ENCODE results near the gene HMGCS2.

The HMGCS2 gene

DNA sequence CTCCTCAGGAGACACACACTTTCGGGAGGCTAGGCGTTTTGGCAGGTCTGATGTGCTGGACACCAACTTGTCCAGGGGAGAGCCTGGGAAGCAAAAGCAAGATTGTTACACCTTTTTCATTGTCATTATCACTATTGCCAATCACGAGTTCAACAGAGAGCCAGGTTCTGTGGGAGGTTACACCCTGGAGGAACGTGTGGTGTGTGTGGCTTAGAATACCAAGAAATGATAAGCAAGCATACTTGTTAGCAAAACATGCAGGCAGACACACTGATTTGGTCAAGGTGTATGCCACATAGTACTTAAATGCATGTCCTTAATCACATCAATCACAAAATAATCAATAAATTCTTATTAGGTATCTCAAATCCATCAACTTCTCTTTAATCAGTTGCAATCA is 16.1 kb downstream of the HMGCS2 start:
- no peak for DNase-seq

DNA sequence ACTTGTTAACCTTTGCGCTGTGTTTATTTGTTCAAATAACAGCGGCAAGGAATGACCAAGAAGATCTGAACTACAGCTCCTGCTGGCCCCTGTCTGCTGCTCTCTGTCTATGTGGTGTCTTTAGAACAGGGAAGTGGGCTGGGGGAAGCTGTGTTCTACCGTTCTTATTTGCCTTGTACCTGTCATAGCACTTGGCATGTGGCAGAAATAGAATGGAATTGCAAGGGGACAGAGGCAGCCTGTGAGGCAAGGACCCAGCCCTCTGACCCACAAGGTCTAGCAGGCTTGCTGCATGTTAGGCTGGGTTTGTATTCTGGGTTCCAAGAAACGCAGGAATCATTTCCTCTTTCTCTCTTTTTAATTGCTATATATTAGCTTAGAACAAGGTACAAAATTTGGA is 20.7 kb downstream of the HMGCS2 start:
- no peak for DNase-seq

- no peak for DNase-seq
These were observed 21.3 kb downstream of the HMGCS2 start for GRCh38 chr1:119747451-119747850.

DNA sequence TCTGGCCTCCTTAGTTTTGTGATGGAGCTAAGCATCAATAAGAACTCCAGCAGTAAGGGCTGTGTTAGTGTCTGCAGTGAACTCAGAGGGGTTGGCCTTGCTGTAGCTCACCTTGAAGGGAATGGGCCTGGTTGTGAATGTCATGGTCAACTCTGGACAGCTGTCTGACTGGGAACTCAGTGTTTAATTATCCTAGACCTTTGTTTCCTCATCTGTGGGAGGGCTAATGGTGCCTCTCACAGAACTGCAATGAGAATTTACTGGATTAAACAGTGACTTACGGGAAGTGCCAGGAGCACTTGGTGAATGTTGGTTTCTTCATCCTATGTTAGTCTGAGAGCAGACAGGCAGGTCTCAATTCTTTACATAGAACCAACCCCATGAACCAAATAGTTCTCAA is 23.7 kb downstream of the HMGCS2 start:
- DNase-seq, result no peak

DNA sequence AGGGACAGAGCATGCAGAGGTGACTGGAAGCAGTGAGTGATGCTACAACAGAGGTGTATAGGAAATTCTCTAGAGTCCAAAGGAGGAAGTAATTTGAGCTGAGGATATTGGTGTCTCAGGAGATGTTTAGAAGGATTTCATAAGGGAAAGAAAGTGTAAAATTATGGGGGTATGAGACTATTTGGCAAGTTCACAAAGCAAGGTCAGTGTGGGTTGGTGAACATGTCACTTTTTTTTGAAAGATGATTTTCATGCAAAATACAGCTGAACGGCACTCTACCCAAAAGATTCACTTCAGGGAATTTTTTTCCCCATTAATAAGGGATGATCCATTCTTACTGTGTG is 24.1 kb downstream of the HMGCS2 start:
- no peak for DNase-seq

- peak; percentile 20 for DNase-seq
These were observed 24.7 kb downstream of the HMGCS2 start for GRCh38 chr1:119743776-119744597.

- DNase-seq, result no peak
These were observed 25.4 kb downstream of the HMGCS2 start for GRCh38 chr1:119743308-119743707.

DNA sequence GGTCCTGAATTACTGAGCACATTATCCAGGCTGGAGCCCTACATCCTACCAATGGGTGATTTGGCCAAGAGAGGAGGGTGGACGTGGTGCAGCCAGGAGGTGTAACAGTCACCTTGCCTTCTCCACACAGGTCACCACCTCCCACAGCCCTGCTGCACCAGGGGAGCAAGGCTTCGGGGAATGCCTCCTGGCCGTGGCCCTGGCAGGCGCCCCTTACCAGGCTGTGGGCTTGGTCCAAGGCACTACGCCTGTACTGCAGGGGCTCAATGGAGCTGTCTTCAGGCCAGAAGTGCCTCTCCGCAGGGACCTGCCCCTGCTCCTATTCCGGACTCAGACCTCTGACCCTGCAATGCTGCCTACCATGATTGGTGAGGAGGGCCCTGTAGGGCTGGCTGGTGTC is 26.0 kb downstream of the HMGCS2 start:
- no peak for DNase-seq

- DNase-seq, result no peak
These were observed 26.5 kb downstream of the HMGCS2 start for GRCh38 chr1:119742202-119742601.

DNA sequence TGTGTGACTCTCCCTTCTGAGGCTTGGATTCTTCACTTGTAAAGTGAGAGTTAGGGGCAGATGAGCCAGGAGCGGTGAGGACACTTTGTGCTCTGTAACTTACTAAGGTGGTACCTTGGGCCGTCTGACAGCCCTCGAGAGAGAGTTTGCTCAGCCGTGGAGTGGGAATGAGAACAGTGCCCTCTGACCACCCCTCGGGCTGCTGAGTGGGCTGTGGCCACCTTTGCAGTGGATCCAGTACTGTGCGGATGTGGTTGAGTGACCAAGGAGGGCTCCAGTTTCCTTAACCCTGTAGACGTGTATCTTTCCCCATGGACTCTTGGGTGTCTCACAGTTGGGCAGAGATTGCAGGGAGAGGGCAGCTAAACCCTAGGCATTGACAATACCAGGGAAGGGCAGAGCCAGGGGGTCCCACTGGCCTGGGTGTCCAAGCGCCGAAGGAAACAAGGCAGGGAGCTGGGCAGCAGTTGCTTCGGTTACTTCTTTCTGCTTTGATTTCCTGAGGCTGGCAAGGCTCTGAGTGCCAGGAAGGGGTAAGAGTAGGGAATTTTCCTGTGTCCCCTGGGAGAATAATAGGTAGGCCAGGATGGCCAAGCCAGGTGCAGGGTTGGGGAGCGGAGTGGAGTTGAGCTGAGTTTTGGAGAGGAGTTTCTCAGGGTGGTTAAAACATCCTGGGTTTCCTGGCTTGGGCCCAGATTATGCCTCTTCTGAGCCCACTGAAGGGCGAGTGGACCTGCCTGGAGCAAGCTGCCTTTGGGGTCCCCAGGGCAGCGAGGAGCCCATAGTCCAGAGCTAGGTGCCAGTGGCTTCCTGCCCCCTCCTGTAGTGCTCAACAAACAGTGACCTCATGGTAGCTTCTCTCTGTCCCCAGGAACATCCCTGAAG is 27.6 kb downstream of the HMGCS2 start:
- DNase-seq, result no peak

DNA sequence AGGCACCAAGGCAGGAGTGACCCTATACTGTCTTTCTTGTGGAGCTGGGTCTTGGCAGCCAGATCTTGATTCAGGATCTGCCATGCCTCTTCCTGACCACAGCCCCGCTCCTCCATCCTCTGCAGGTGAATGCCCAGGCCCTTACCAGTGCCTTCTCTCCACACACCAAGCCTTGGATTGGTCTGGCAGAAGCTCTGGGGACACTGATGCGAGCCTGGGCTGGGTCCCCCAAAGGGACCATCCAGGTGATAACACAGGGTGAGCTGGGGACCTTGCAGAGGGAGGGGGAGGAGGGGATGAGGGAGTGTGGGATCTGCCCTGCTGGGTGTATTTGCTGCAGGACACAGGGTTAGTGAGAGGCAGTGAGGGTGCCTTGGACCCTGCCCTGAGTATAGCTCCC is 28.4 kb downstream of the HMGCS2 start:
- DNase-seq, result no peak

DNA sequence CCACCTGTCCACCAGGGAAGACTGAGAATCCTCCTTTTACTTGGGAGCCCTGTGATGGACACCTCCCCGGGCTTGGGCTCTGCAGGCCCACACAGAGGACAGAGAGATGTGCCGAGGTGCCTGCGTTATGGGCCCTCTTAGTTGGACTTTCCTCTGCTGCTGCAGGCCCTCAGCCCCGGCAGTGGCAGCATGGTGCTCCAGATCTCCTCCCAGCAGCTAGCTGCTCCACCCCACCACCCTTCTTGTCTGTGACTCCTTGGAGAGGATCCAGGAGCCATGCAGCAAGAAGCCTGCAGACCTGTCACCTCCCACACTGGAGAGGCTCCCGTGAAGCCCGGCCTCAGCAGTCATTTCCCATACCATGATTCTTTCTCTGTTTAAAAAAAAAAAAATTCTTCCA is 29.6 kb downstream of the HMGCS2 start:
- DNase-seq, result no peak

DNA sequence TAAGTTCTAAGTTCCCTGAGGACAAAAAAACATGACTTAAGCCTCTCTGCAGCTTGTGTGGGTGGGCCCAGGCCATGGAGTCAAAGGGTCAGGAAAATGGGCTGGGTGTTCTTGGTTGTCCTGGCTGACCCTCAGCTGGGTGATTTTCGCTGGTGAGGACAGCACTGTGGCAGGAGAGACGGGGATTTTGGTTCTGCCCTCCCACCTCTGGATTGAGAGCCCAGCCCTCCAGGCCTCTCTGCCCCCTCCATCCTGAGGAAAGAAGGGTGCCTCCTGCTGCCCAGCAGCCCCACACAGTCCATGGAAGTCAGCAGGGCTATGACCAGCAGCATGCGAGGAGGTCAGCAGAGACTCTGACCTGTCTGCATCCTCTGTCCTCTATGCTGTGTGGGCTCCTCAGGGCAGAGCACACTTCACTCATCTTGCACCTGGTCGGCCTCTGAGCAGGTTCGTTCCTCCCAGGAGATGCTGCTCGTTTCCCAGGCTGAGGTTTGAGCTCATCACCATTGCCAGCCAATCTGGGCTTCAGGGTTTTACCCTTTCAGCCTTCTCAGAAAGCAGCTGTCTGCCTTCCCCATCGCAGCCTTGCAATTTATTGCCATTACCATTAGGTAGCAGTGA is 30.5 kb downstream of the HMGCS2 start:
- no peak for DNase-seq

GRCh38 chr1:119737040-119737682 is 31.5 kb downstream of the HMGCS2 start:
- DNase-seq, result no peak

GRCh38 chr1:119736649-119737039 is 32.1 kb downstream of the HMGCS2 start:
- no peak for DNase-seq

DNA sequence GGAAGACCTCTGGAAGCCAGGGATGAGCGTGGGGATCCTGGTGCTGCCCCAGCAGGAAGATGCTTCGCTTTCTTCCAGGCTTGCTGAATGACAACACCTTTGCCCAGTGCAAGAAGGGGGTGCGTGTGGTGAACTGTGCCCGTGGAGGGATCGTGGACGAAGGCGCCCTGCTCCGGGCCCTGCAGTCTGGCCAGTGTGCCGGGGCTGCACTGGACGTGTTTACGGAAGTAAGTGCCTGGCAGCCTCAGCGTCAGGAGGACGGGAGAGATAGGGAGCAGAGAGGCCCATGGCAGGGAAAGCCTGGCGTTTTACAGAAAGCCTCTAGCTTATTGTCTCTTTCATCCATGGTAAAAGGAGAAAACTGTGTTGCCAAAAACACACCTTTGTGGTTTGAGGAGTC is 33.5 kb downstream of the HMGCS2 start:
- no peak for DNase-seq

DNA sequence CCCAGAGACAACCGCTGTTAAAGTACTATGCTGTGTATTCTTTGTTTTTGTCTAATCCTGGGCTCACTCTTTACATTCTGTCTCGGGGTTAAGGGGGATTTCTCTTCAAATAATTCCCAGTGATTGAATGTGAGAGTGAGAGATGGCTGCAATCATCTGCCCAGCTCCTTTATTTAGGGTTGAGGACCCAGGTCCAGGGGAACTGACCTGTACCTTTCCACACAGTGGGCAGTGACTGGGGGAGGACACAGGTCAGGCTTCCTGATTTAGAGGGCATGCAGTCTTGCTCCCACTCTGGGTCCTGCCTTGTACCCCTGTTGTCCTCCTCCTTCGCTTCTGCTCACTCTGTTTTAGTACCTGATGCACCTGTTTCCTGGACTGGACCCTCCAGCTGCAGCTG is 35.0 kb downstream of the HMGCS2 start:
- no peak for DNase-seq

GRCh38 chr1:119732465-119733168 is 36.1 kb downstream of the HMGCS2 start:
- no peak for DNase-seq

GRCh38 chr1:119731741-119732430 is 36.8 kb downstream of the HMGCS2 start:
- no peak for DNase-seq

GRCh38 chr1:119731060-119731459 is 37.6 kb downstream of the HMGCS2 start:
- DNase-seq, result no peak

DNA sequence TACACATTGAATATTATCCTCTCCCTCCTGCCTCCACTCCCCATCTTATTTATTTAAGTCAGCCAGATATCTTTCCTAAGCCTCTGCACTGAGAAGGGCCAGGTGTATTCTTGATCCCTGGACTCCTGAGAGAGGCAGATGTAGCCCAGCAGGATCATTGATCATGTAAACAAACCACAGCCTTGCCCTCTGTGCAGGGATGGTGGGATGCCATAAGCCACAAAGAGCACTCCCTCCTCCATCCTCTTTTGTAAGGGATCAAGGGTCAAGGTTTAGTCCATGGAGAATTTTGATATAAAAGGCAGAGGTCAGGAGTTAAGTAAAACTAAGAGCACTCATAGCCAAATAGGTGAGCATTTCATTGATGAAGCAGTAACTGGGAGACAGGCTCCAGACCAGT is 39.7 kb downstream of the HMGCS2 start:
- no peak for DNase-seq

GRCh38 chr1:119727991-119728390 is 40.7 kb downstream of the HMGCS2 start:
- no peak for DNase-seq
